ENCODE measurements around the gene COG5. TPM values are rescaled to one million over a fixed set of nuclear protein-coding genes. Genes with fewer than 3 reads are reported as not detected.

COG5 gene
- total RNA-seq, 6 experiments from 2014 or later: 13.9 to 21.3 (median 15.5) TPM

- no peak overlapping the region for H3K27ac ChIP-seq
- WGBS (ENCODE audit: insufficient coverage, low coverage, low lambda C conversion rate, missing lambda C conversion rate): 96% methylated on average over 4 of the region's 9 CpGs
- H3K4me1 ChIP-seq: no peaks in the 10 kb centered on the region
- H3K9me3 ChIP-seq: no peaks in the 10 kb centered on the region
- H3K36me3 ChIP-seq: peaks cover 0 to 6% (median 0%) of the 10 kb centered on the region in 4 donors
- H3K27me3 ChIP-seq: no peaks in the 10 kb centered on the region
- DNase-seq (no peak), ATAC-seq (peak in 1 of 4 donors; percentile 16)
- H3K4me3 ChIP-seq: no peak overlapping the region
- TF ChIP-seq CTCF (IDR thresholded peaks at IDR 0.05): no peak
- TF ChIP-seq POLR2A (IDR thresholded peaks at IDR 0.05): no peak
- intact Hi-C loops (cut with DNase I): no loop called here
Observed at GRCh38 chr7:107359520-107360316, 204.0 kb downstream of the COG5 start.

GRCh38 chr7:107355616-107356015 lies 208.1 kb downstream of the COG5 start:
- H3K4me3 ChIP-seq: no peak overlapping the region
- DNase-seq (no peak), ATAC-seq (no peak)
- TF ChIP-seq POLR2A (IDR thresholded peaks at IDR 0.05): no peak
- no peak for TF ChIP-seq CTCF (IDR thresholded peaks at IDR 0.05)
- intact Hi-C loops (cut with DNase I): no loop called here
- WGBS (ENCODE audit: insufficient coverage, low coverage, low lambda C conversion rate, missing lambda C conversion rate): 59% methylated on average over 2 of the region's 2 CpGs
- H3K27me3 ChIP-seq: no peaks in the 10 kb centered on the region
- no peaks in the 10 kb centered on the region for H3K4me1 ChIP-seq
- H3K36me3 ChIP-seq: peaks cover 0 to 4% (median 0%) of the 10 kb centered on the region in 4 donors
- H3K27ac ChIP-seq: no peak overlapping the region
- no peaks in the 10 kb centered on the region for H3K9me3 ChIP-seq

GRCh38 chr7:107354640-107355039 lies 209.1 kb downstream of the COG5 start:
- ATAC-seq (no peak), DNase-seq (no peak)
- intact Hi-C loops (cut with DNase I): no loop called here
- TF ChIP-seq CTCF (IDR thresholded peaks at IDR 0.05): no peak
- no peak for TF ChIP-seq POLR2A (IDR thresholded peaks at IDR 0.05)
- Histone ChIP-seq H3K4me1 (no peaks in the 10 kb centered on the region), H3K4me3 (no peak overlapping the region), H3K27me3 (no peaks in the 10 kb centered on the region), H3K27ac (no peak overlapping the region), H3K9me3 (no peaks in the 10 kb centered on the region), H3K36me3 (no peaks in the 10 kb centered on the region)
- 100% methylated on average over 3 of the region's 3 CpGs for WGBS (ENCODE audit: insufficient coverage, low coverage, low lambda C conversion rate, missing lambda C conversion rate)

- intact Hi-C loops (cut with DNase I): no loop called here
- Histone ChIP-seq H3K27me3 (no peaks in the 10 kb centered on the region), H3K36me3 (no peaks in the 10 kb centered on the region), H3K4me3 (no peak overlapping the region), H3K27ac (no peak overlapping the region), H3K9me3 (no peaks in the 10 kb centered on the region), H3K4me1 (no peaks in the 10 kb centered on the region)
- ATAC-seq: no peak
- no peak for DNase-seq
- TF ChIP-seq POLR2A (IDR thresholded peaks at IDR 0.05): no peak
- TF ChIP-seq CTCF (IDR thresholded peaks at IDR 0.05): no peak
Observed at GRCh38 chr7:107353701-107354100, 210.0 kb downstream of the COG5 start.

Data from right lobe of liver (tissue), 6 donors.